GM21447 (cell line): ENCODE results near the gene POTEI.
A peak's percentile ranks its signal among the peaks of the same experiment; 100 is the strongest.
"Not testable (repeated sequence)": the region's sequence is repeated elsewhere in the genome, so short reads cannot be mapped to it uniquely, and the experiment has no call there.

Experiments used
- ATAC-seq: cut with Tn5 transposase; IDR thresholded peaks from one replicate; pipeline ENCODE4 v1.9.1; 2021; ENCODE audit not compliant: unreplicated experiment

POTEI gene

DNA sequence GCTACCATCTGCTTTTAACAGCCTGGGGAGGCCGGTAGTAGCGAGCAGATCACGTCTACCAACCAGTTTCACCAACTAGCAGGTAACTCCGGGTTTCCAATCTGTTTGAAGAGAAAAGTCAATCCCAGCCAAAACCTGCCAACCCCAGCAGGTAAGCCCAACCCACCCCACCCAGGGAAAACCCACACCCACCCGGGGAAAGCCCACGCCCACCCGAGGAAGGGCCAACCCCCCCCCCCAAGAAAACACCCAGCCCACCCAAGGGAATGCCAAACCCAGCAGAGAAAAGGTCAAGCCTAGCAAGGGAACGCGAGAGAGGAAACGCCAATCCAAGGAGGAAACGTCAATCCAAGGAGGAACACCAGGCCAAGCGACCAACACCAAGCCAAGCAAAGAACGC is at the start of gene POTEI:
Gene POTEI, minus strand, starts transcription at position 101 of the 400 bp plus-strand sequence. Its CDS starts 93 bp downstream, at position 8.
- ATAC-seq = not testable (repeated sequence)

- not testable (repeated sequence) for ATAC-seq
Observed at GRCh38 chr2:130556441-130556840, 47.3 kb upstream of the POTEI start.

DNA sequence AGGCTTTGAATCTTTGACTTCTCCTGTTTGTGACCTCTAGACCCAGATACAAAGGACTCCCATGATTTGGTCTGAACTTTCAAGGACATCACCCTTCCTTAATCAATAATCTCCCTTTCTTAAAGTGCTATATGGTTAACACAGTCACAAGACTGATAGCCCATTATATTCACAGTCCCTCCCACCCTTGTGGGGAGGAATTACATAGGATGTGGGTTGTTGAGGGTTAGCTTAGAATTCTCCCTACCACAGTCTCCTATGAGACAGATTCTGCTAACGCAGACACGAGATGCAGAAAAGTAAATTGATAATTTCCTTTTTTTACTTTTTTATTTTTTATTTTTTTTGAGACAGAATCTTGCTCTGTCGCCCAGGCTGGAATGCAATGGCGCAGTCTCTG is 45.0 kb upstream of the POTEI start:
- ATAC-seq = not testable (repeated sequence)

- not testable (repeated sequence) for ATAC-seq
Observed at GRCh38 chr2:130549475-130549874, 40.3 kb upstream of the POTEI start.

GRCh38 chr2:130548418-130548817 is 39.3 kb upstream of the POTEI start:
- ATAC-seq = not testable (repeated sequence)

- not testable (repeated sequence) for ATAC-seq
Observed at GRCh38 chr2:130544978-130545377, 35.9 kb upstream of the POTEI start.

- ATAC-seq = not testable (repeated sequence)
Observed at GRCh38 chr2:130543785-130544528, 34.8 kb upstream of the POTEI start.

GRCh38 chr2:130542789-130543188 is 33.7 kb upstream of the POTEI start:
- not testable (repeated sequence) for ATAC-seq

DNA sequence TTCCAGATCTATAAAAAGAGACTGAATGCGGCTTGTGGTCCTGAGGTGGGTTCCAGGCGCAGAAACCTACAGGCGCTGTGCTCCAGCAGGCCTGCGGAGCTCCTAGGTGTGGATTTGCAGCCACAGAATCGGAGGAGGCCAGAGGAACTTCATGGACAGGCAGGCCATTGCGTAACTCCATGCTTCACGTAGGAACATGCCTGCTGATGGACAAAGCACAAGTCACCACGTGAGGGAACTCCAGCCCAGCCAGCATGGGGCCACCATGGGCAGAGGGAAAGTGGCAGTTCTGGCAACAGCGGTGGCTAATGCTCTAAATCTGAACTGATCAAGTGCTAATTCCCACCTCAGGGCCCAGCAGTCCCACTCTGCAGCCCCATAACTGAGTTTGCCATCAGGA is 29.1 kb upstream of the POTEI start:
- not testable (repeated sequence) for ATAC-seq

- not testable (repeated sequence) for ATAC-seq
Observed at GRCh38 chr2:130536654-130537053, 27.5 kb upstream of the POTEI start.

GRCh38 chr2:130531672-130532071 is 22.5 kb upstream of the POTEI start:
- peak; percentile 8 for ATAC-seq

- ATAC-seq = peak; percentile 88
Observed at GRCh38 chr2:130531225-130531624, 22.1 kb upstream of the POTEI start.

DNA sequence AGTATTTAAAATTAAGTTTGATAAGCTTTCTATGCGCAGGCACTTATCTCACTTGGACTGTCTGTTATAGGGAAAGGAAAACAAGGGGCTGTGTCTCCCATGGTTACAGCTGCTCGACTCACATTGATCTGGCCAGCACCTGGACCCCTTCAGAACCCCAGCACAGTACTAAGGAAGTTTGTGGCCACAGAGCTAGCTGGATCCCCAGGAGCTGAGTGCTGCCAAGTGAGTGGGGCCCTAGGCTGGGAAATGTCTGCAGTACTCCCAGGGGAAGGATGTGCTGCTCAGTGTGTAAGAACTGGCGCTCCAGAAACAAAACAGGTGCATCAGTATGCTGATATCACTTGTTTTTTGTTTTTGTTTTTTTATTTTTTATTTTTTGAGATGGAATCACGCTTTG is 21.1 kb upstream of the POTEI start:
- ATAC-seq = not testable (repeated sequence)

DNA sequence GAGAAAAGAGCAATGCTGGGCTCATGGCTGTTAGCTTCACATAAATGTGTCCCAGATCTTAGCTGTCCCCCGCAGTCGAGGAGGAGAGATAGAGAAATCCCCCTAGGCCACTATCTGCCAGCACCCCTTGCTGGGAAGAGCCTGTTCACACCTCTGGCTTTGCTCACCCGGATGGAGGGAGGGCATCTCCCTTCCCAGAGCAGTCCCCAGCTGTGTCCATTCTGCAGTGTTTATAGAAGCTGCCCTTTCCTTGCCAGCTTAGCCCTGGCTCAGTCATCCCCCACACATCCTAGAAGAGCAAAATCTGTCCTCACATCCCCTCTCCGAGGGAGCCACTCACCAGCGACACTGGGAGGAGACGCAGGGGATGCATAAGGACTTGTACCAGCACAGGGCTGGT is 20.4 kb upstream of the POTEI start:
- ATAC-seq = not testable (repeated sequence)

DNA sequence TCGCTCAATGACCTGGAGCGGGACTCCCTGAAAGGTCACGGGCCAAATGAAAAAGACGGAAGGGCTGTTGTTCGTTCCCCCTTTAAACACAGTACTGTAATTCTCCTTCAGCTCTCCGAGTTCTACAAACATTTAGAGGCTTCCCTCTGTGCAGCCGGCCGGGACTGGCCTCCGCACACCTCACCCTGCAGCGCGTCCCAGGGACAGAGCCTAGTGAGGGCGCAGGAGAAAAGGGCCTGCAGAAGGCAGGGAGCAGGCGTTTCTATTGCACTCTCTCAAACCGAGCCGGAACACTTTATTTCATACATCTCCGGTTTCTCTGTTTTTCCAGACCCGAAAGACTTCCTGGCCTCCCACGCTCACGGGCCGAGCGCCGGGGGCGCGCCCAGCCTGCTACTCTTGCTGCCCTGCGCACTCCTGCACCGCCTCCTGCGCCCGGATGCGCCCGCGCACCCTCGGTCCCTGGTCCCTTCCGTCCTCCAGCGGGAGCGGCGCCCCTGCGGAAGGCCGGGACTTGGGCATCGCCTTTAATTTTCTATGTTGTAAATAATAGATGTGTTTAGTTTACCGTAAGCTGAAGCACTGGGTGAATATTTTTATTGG is 18.3 kb upstream of the POTEI start:
- not testable (repeated sequence) for ATAC-seq

DNA sequence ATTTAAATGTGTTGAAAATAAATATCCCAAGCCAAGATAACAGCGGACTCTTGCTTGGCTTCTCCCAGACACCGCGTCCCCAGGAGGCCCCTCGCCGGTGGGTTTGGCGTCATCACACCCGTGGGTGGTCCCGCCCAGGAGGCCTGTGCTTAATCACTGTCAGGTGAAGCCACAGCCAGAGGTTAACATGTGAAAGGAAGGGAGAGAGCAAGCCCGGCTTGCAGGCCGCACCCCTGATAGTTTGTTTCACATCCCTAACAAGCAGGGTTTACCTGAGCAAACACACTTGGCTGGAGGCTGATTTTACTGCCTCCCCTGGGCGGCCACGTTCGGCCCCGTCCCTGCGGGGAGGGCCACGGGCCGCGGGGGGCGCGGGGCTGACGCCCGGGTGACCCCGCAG is 13.3 kb upstream of the POTEI start:
- not testable (repeated sequence) for ATAC-seq

GRCh38 chr2:130520992-130521391 is 11.9 kb upstream of the POTEI start, which contains the start of gene CFC1B:
Gene CFC1B, plus strand, starts transcription at chr2:130521222. Its CDS starts 263 bp downstream, at chr2:130521485.
- not testable (repeated sequence) for ATAC-seq

GRCh38 chr2:130518516-130519106 is 9.5 kb upstream of the POTEI start:
- not testable (repeated sequence) for ATAC-seq

DNA sequence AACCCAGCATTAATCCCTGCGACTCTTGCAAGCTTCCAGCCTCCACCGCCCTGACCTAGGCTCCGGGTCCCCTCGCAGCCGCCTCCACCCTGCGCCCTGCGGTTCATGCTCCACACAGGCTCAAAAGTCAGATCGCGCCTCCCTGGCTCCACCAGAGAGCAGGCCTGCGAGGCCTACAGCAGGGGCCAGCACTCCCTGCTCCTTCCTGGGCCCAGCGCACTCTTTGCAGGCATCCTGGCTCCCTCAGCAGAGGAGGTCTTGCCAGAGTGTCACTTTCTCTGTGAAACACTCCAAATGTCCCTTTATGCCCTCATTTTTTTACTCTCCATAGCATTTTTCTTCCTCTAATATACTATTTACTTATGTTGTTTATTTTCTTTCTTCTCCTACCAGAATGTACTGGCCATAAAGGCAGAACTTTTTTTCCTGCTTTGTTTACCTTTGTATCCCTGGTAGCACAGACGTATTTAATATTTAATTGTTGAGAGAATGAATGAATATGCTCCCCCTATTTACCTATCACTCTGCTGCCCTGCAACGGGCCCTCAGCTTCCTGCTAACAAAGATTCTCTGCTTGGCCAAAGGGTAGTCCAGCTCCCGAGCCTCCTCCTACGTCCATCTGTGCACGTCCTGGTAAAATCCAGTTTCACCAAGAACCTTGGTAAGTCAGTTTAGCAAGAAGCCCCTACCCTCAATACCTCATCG is 2.8 kb upstream of the POTEI start:
- ATAC-seq = not testable (repeated sequence)

- ATAC-seq = not testable (repeated sequence)
Observed at GRCh38 chr2:130510807-130511746, 1.9 kb upstream of the POTEI start.
